G401 (cell line): ENCODE results near the gene CEP164. TPM values are rescaled to one million over a fixed set of nuclear protein-coding genes. Genes with fewer than 3 reads are reported as not detected.
"Not testable (repeated sequence)": the region's sequence is repeated elsewhere in the genome, so short reads cannot be mapped to it uniquely, and the experiment has no call there.

Experiments
- DNase-seq: peaks from one replicate; pipeline ENCODE4 v3.0.0-alpha.2; 2015; ENCODE audit warnings: low spot score
- in situ Hi-C: cut with HindIII; loops from 2 replicates; pipeline ENCODE4 v1.10.0; 2016; ENCODE audit warnings: low sequenced_read_pairs, mixed read lengths
- total RNA-seq: library from RNA; depleted of rRNA; stranded (reverse); fragments of >200 nt; shearing (Covaris generic); gene quantifications from 2 replicates; pipeline ENCODE4 v1.2.3, GENCODE V29; 2014

The CEP164 gene
- total RNA-seq, 1 experiment from 2014 or later = 49.5 TPM

GRCh38 chr11:117387992-117388755, 60.5 kb downstream of the CEP164 start:
- DNase-seq = no peak
- in situ Hi-C loops = no loop called here

GRCh38 chr11:117390743-117391142, 63.1 kb downstream of the CEP164 start:
- in situ Hi-C loops = no loop called here
- no peak for DNase-seq

- no peak for DNase-seq
- in situ Hi-C loops = no loop called here
Measured at GRCh38 chr11:117391181-117391580, 63.5 kb downstream of the CEP164 start.

- in situ Hi-C loops = no loop called here
- no peak for DNase-seq
Measured at GRCh38 chr11:117392001-117392690, 64.5 kb downstream of the CEP164 start.

- in situ Hi-C loops = no loop called here
- DNase-seq = no peak
Measured at GRCh38 chr11:117392979-117393378, 65.3 kb downstream of the CEP164 start.

GRCh38 chr11:117394221-117394925, 66.7 kb downstream of the CEP164 start:
- no peak for DNase-seq
- in situ Hi-C loops = no loop called here

- in situ Hi-C loops = no loop called here
- DNase-seq = no peak
Measured at GRCh38 chr11:117395476-117395875, 67.8 kb downstream of the CEP164 start.

- DNase-seq = no peak
- in situ Hi-C loops = no loop called here
Measured at GRCh38 chr11:117396970-117397369, 69.3 kb downstream of the CEP164 start.

- in situ Hi-C loops, DNase-seq: not testable (repeated sequence)
Measured at GRCh38 chr11:117398618-117399017, 71.0 kb downstream of the CEP164 start.

GRCh38 chr11:117399100-117399840, 71.6 kb downstream of the CEP164 start:
- in situ Hi-C loops, DNase-seq: not testable (repeated sequence)

GRCh38 chr11:117405898-117406297, 78.2 kb downstream of the CEP164 start:
- in situ Hi-C loops, DNase-seq: not testable (repeated sequence)

GRCh38 chr11:117407016-117407415, 79.4 kb downstream of the CEP164 start:
- DNase-seq = no peak
- in situ Hi-C loops = no loop called here

- in situ Hi-C loops = no loop called here
- no peak for DNase-seq
Measured at GRCh38 chr11:117408356-117408755, 80.7 kb downstream of the CEP164 start.

GRCh38 chr11:117409511-117409910, 81.9 kb downstream of the CEP164 start:
- in situ Hi-C loops = no loop called here
- no peak for DNase-seq

GRCh38 chr11:117410238-117410637, 82.6 kb downstream of the CEP164 start:
- DNase-seq = no peak
- in situ Hi-C loops = no loop called here

- in situ Hi-C loops = no loop called here
- peak; percentile 47 for DNase-seq
Measured at GRCh38 chr11:117410861-117411710, 83.4 kb downstream of the CEP164 start.

- in situ Hi-C loops = no loop called here
- no peak for DNase-seq
Measured at GRCh38 chr11:117411736-117412135, 84.1 kb downstream of the CEP164 start.

GRCh38 chr11:117412176-117412575, 84.5 kb downstream of the CEP164 start:
- in situ Hi-C loops = no loop called here
- DNase-seq = no peak
